GM12878 (cell line): ENCODE data around the gene COX15. TPM values are rescaled to one million over a fixed set of nuclear protein-coding genes. Genes with fewer than 3 reads are reported as not detected.
A peak's percentile ranks its signal among the peaks of the same experiment; 100 is the strongest.

Experiments used
- BHLHE40 ChIP-seq, 2 experiments: fragments of 450-650 bp in 1 of 2; IDR thresholded peaks; 2 replicates each; pipeline ENCODE4 v1.6.1; 2011 to 2017; ENCODE audit warnings: low read depth in 2 of 2, borderline replicate concordance in 1 of 2, improper control_type of control experiment in 1 of 2, low read length in 1 of 2, mild to moderate bottlenecking in 1 of 2
- CEBPB ChIP-seq, 2 experiments: fragments of 150-350 bp in 1 of 2; IDR thresholded peaks; 2 replicates each; pipeline ENCODE4 v1.6.1; 2012 to 2014; ENCODE audit warnings: low read depth in 2 of 2, low read length in 2 of 2, borderline replicate concordance in 1 of 2, inconsistent platforms in 1 of 2
- EED ChIP-seq: sonication (generic); IDR thresholded peaks from 2 replicates; pipeline ENCODE4 v1.6.1; 2016; ENCODE audit warnings: antibody characterized with exemption, low read depth
- EGR1 ChIP-seq, 2 experiments: IDR thresholded peaks; 1 replicate in 1 of 2; 2 replicates in 1 of 2; pipeline ENCODE4 v1.6.1; 2011 to 2012; ENCODE audit warnings: low read depth in 2 of 2, low read length in 2 of 2, borderline replicate concordance in 1 of 2, mild to moderate bottlenecking in 1 of 2, moderate library complexity in 1 of 2
- ETV6 ChIP-seq, 2 experiments: fragments of 450-650 bp in 1 of 2; IDR thresholded peaks in 1 of 2; conservative IDR thresholded peaks in 1 of 2; 2 replicates each; pipeline ENCODE4 v1.6.1; 2014; ENCODE audit warnings: antibody characterized with exemption in 1 of 2, borderline replicate concordance in 1 of 2, low read depth in 1 of 2, mild to moderate bottlenecking in 1 of 2, moderate library complexity in 1 of 2
- FOS ChIP-seq: IDR thresholded peaks from 3 replicates; pipeline ENCODE4 v1.6.1; 2011; ENCODE audit warnings: borderline replicate concordance; ENCODE audit not compliant: insufficient read length; ENCODE audit errors: extremely low read depth
- HCFC1 ChIP-seq: fragments of 150-350 bp; IDR thresholded peaks from 2 replicates; pipeline ENCODE4 v1.6.1; 2014; ENCODE audit warnings: low read length
- HDGF ChIP-seq: fragments of 450-650 bp; IDR thresholded peaks from 2 replicates; pipeline ENCODE4 v1.6.1; 2016; ENCODE audit warnings: antibody characterized with exemption
- IKZF2 ChIP-seq, 2 experiments: fragments of 450-650 bp; IDR thresholded peaks; 2 replicates each; pipeline ENCODE4 v1.6.1; 2017; ENCODE audit warnings: mild to moderate bottlenecking in 2 of 2, moderate library complexity in 2 of 2
- KDM1A ChIP-seq: fragments of 200-600 bp; sonication (generic); IDR thresholded peaks from 2 replicates; pipeline ENCODE4 v1.6.1; 2016; ENCODE audit warnings: borderline replicate concordance
- MTA3 ChIP-seq: IDR thresholded peaks from 2 replicates; pipeline ENCODE4 v1.6.1; 2012; ENCODE audit warnings: low read length, inconsistent platforms, borderline replicate concordance
- NFXL1 ChIP-seq: fragments of 450-650 bp; IDR thresholded peaks from 2 replicates; pipeline ENCODE4 v1.6.1; 2017; ENCODE audit warnings: antibody characterized with exemption, mild to moderate bottlenecking, borderline replicate concordance
- RB1 ChIP-seq: fragments of 450-650 bp; formaldehyde crosslinking; IDR thresholded peaks from 2 replicates; pipeline ENCODE4 v1.6.1; 2017; ENCODE audit warnings: mild to moderate bottlenecking, borderline replicate concordance
- SMARCA5 ChIP-seq: fragments of 450-650 bp; IDR thresholded peaks from 2 replicates; pipeline ENCODE4 v1.6.1; 2017; ENCODE audit warnings: mild to moderate bottlenecking
- STAT3 ChIP-seq: IDR thresholded peaks from 2 replicates; pipeline ENCODE4 v1.6.1; 2011; ENCODE audit warnings: low read depth, low read length, improper control_type of control experiment
- ZNF622 ChIP-seq: fragments of 450-650 bp; IDR thresholded peaks from 2 replicates; pipeline ENCODE4 v1.6.1; 2017; ENCODE audit warnings: mild to moderate bottlenecking, inconsistent platforms
- polyA plus RNA-seq, 11 experiments: library from polyadenylated mRNA; depleted of rRNA in 4 of 11; unstranded in 6 of 11; stranded (reverse) in 5 of 11; fragments of >200 nt; fragmentation: Nextera tagmentation in 4 of 11; fragmentation: Illumina TruSeq in 1 of 11; extraction: Ambion mirVana in 4 of 11; extraction: Trizol in 1 of 11; gene quantifications; 1 replicate in 1 of 11; 2 replicates in 10 of 11; pipeline versions ENCODE4 v1.2.1 to v1.2.3, GENCODE V29; 2011 to 2016; ENCODE audit warnings: inconsistent platforms in 2 of 11, missing spikeins in 2 of 11, low read depth in 1 of 11
- total RNA-seq, 4 experiments: library from RNA; depleted of rRNA in 3 of 4; stranded (reverse); fragments of >200 nt in 3 of 4; fragmentation: Illumina TruSeq in 1 of 4; extraction: Trizol in 1 of 4; gene quantifications; 2 replicates each; pipeline versions ENCODE4 v1.2.1 to v1.2.3, GENCODE V29; 2013 to 2021
- TF ChIP-seq, protein P1 (sequence below): fragments of 450-650 bp; formaldehyde crosslinking; IDR thresholded peaks from 2 replicates; pipeline ENCODE4 v1.4.0; 2020; ENCODE audit warnings: mild to moderate bottlenecking, moderate library complexity
- TF ChIP-seq, protein P2 (sequence below): fragments of 150-350 bp; IDR thresholded peaks from 2 replicates; pipeline ENCODE4 v1.6.1; 2014; ENCODE audit warnings: mild to moderate bottlenecking, low read depth, low read length
- TF ChIP-seq, protein P3 (sequence below): fragments of 450-650 bp; IDR thresholded peaks from 2 replicates; pipeline ENCODE4 v1.6.1; 2017; ENCODE audit warnings: mild to moderate bottlenecking, moderate library complexity
- TF ChIP-seq, protein P4 (sequence below): fragments of 450-650 bp; IDR thresholded peaks from 2 replicates; pipeline ENCODE4 v1.6.1; 2017; ENCODE audit warnings: low read depth, mild to moderate bottlenecking, moderate library complexity

COX15 gene
- total and polyA plus RNA-seq, 10 of the 15 experiments (the other 5 are each of a cell fraction or from before 2014, with no cell fraction given) = 30.2 to 50.7 (median 38.3) TPM

DNA sequence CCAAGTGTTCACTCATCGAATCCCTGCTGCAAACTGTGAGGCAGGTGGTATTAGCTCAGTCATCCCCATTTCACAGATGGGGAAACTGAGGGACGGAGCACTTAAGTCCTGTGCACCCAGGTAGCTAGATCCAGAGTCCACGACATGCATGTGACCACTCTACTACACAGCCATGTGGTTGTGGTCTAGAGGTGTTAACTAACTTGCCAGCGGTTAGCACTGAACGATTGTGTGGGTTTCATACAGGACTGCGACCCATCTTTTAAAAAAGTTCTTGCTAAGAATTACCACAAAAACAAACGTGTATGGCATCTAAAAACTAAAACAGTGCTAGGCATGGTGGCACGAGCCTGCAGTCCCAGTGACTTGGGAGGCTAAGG is 34.4 kb upstream of the COX15 start (continued):
- TF ChIP-seq, protein P1, sequence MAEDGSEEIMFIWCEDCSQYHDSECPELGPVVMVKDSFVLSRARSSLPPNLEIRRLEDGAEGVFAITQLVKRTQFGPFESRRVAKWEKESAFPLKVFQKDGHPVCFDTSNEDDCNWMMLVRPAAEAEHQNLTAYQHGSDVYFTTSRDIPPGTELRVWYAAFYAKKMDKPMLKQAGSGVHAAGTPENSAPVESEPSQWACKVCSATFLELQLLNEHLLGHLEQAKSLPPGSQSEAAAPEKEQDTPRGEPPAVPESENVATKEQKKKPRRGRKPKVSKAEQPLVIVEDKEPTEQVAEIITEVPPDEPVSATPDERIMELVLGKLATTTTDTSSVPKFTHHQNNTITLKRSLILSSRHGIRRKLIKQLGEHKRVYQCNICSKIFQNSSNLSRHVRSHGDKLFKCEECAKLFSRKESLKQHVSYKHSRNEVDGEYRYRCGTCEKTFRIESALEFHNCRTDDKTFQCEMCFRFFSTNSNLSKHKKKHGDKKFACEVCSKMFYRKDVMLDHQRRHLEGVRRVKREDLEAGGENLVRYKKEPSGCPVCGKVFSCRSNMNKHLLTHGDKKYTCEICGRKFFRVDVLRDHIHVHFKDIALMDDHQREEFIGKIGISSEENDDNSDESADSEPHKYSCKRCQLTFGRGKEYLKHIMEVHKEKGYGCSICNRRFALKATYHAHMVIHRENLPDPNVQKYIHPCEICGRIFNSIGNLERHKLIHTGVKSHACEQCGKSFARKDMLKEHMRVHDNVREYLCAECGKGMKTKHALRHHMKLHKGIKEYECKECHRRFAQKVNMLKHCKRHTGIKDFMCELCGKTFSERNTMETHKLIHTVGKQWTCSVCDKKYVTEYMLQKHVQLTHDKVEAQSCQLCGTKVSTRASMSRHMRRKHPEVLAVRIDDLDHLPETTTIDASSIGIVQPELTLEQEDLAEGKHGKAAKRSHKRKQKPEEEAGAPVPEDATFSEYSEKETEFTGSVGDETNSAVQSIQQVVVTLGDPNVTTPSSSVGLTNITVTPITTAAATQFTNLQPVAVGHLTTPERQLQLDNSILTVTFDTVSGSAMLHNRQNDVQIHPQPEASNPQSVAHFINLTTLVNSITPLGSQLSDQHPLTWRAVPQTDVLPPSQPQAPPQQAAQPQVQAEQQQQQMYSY (CRISPR knock-in tag) = no peak
- TF ChIP-seq STAT3 (no peak), EED (no peak), CEBPB (IDR thresholded peaks at IDR 0.05; ENCODE audit: borderline replicate concordance in 1 of 2, low read depth in 2 of 2, low read length in 2 of 2) (no peak), EGR1 (IDR thresholded peaks at IDR 0.05; ENCODE audit: borderline replicate concordance in 1 of 2, low read depth in 2 of 2, low read length in 2 of 2) (no peak), MTA3 (no peak), FOS (no peak), RB1 (no peak), ZNF622 (no peak), BHLHE40 (IDR thresholded peaks at IDR 0.05; ENCODE audit: borderline replicate concordance in 1 of 2, low read depth in 2 of 2, low read length in 1 of 2) (peak; percentile 80 to 84), HCFC1 (no peak), KDM1A (no peak), IKZF2 (IDR thresholded peaks at IDR 0.05) (peak; percentile 12 to 29; a peak in 2 of 4 replicates), HDGF (no peak), NFXL1 (no peak), ETV6 (conservative IDR thresholded peaks at IDR 0.05 in 1 of 2, IDR thresholded peaks at IDR 0.05 in 1 of 2; ENCODE audit: borderline replicate concordance in 1 of 2, low read depth in 1 of 2) (no peak), SMARCA5 (peak; percentile 91)
- TF ChIP-seq, protein P2, sequence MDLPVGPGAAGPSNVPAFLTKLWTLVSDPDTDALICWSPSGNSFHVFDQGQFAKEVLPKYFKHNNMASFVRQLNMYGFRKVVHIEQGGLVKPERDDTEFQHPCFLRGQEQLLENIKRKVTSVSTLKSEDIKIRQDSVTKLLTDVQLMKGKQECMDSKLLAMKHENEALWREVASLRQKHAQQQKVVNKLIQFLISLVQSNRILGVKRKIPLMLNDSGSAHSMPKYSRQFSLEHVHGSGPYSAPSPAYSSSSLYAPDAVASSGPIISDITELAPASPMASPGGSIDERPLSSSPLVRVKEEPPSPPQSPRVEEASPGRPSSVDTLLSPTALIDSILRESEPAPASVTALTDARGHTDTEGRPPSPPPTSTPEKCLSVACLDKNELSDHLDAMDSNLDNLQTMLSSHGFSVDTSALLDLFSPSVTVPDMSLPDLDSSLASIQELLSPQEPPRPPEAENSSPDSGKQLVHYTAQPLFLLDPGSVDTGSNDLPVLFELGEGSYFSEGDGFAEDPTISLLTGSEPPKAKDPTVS = no peak
- TF ChIP-seq, protein P3, sequence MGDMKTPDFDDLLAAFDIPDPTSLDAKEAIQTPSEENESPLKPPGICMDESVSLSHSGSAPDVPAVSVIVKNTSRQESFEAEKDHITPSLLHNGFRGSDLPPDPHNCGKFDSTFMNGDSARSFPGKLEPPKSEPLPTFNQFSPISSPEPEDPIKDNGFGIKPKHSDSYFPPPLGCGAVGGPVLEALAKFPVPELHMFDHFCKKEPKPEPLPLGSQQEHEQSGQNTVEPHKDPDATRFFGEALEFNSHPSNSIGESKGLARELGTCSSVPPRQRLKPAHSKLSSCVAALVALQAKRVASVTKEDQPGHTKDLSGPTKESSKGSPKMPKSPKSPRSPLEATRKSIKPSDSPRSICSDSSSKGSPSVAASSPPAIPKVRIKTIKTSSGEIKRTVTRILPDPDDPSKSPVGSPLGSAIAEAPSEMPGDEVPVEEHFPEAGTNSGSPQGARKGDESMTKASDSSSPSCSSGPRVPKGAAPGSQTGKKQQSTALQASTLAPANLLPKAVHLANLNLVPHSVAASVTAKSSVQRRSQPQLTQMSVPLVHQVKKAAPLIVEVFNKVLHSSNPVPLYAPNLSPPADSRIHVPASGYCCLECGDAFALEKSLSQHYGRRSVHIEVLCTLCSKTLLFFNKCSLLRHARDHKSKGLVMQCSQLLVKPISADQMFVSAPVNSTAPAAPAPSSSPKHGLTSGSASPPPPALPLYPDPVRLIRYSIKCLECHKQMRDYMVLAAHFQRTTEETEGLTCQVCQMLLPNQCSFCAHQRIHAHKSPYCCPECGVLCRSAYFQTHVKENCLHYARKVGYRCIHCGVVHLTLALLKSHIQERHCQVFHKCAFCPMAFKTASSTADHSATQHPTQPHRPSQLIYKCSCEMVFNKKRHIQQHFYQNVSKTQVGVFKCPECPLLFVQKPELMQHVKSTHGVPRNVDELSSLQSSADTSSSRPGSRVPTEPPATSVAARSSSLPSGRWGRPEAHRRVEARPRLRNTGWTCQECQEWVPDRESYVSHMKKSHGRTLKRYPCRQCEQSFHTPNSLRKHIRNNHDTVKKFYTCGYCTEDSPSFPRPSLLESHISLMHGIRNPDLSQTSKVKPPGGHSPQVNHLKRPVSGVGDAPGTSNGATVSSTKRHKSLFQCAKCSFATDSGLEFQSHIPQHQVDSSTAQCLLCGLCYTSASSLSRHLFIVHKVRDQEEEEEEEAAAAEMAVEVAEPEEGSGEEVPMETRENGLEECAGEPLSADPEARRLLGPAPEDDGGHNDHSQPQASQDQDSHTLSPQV = no peak
- TF ChIP-seq, protein P4, sequence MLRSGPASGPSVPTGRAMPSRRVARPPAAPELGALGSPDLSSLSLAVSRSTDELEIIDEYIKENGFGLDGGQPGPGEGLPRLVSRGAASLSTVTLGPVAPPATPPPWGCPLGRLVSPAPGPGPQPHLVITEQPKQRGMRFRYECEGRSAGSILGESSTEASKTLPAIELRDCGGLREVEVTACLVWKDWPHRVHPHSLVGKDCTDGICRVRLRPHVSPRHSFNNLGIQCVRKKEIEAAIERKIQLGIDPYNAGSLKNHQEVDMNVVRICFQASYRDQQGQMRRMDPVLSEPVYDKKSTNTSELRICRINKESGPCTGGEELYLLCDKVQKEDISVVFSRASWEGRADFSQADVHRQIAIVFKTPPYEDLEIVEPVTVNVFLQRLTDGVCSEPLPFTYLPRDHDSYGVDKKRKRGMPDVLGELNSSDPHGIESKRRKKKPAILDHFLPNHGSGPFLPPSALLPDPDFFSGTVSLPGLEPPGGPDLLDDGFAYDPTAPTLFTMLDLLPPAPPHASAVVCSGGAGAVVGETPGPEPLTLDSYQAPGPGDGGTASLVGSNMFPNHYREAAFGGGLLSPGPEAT = no peak; the same call in 1 of the 2 replicates
